HepG2 (cell line): Measurements from ENCODE around the gene CD44. TPM values are rescaled to one million over a fixed set of nuclear protein-coding genes. Genes with fewer than 3 reads are reported as not detected.

Experiments
- FOXA1 ChIP-seq, 2 experiments: fragments of 450-650 bp in 1 of 2; sonication (generic) in 1 of 2; formaldehyde crosslinking in 1 of 2; IDR thresholded peaks; 2 replicates each; pipeline versions ENCODE4 v1.4.0 to v1.6.1; 2016 to 2020; ENCODE audit warnings: missing genetic modification reagents in 1 of 2
- IRF2 ChIP-seq: IDR thresholded peaks from 2 replicates; pipeline ENCODE4 v1.6.1; 2018; ENCODE audit warnings: missing genetic modification reagents, missing compliant biosample characterization
- NCOA2 ChIP-seq: sonication (generic); formaldehyde crosslinking; IDR thresholded peaks from 2 replicates; pipeline ENCODE4 v1.8.0; 2022; ENCODE audit warnings: inconsistent platforms
- PAXIP1 ChIP-seq: sonication (generic); formaldehyde crosslinking; conservative IDR thresholded peaks from 2 replicates; pipeline ENCODE4 v1.4.0; 2020; ENCODE audit warnings: mild to moderate bottlenecking, missing genetic modification reagents, moderate library complexity
- SALL1 ChIP-seq: sonication (generic); formaldehyde crosslinking; IDR thresholded peaks from 2 replicates; pipeline ENCODE4 v1.8.0; 2022; ENCODE audit warnings: mild to moderate bottlenecking, missing genetic modification reagents
- SUZ12 ChIP-seq: fragments of 150-350 bp; IDR thresholded peaks from 2 replicates; pipeline ENCODE4 v1.6.1; 2014; ENCODE audit warnings: low read depth, low read length
- ZNF10 ChIP-seq: sonication (generic); formaldehyde crosslinking; IDR thresholded peaks from 2 replicates; pipeline ENCODE4 v1.4.0; 2020; ENCODE audit warnings: mild to moderate bottlenecking, low read depth, missing genetic modification reagents, borderline replicate concordance
- ZNF256 ChIP-seq: sonication (generic); formaldehyde crosslinking; conservative IDR thresholded peaks from 2 replicates; pipeline ENCODE4 v1.4.0; 2020; ENCODE audit warnings: missing genetic modification reagents
- ZNF382 ChIP-seq: sonication (generic); formaldehyde crosslinking; IDR thresholded peaks from 2 replicates; pipeline ENCODE4 v1.5.0; 2020; ENCODE audit warnings: missing genetic modification reagents, mild to moderate bottlenecking, borderline replicate concordance
- ZNF484 ChIP-seq: sonication (generic); formaldehyde crosslinking; IDR thresholded peaks from 2 replicates; pipeline ENCODE4 v1.5.1; 2020; ENCODE audit warnings: mild to moderate bottlenecking, low read depth, missing genetic modification reagents, borderline replicate concordance
- ZSCAN22 ChIP-seq: sonication (generic); formaldehyde crosslinking; IDR thresholded peaks from 2 replicates; pipeline ENCODE4 v1.4.0; 2020; ENCODE audit warnings: mild to moderate bottlenecking, missing genetic modification reagents
- ZSCAN29 ChIP-seq: sonication (generic); formaldehyde crosslinking; conservative IDR thresholded peaks from 2 replicates; pipeline ENCODE4 v1.4.0; 2020; ENCODE audit warnings: mild to moderate bottlenecking, missing genetic modification reagents
- polyA plus RNA-seq, 8 experiments: library from polyadenylated mRNA; depleted of rRNA in 3 of 8; stranded (reverse) in 7 of 8; unstranded in 1 of 8; fragments of >200 nt; fragmentation: Illumina TruSeq in 4 of 8; extraction: Trizol in 4 of 8; gene quantifications; 2 replicates each; pipeline versions ENCODE4 v1.2.1 to v1.2.3, GENCODE V29; 2011 to 2016; ENCODE audit warnings: low read depth in 4 of 8, missing spikeins in 1 of 8, mixed read lengths in 1 of 8; ENCODE audit not compliant: insufficient read depth in 1 of 8
- total RNA-seq, 5 experiments: library from RNA; depleted of rRNA; stranded (reverse); fragments of >200 nt; fragmentation: Illumina TruSeq; extraction: Trizol; gene quantifications; 2 replicates each; pipeline ENCODE4 v1.2.3, GENCODE V29; 2016; ENCODE audit warnings: low read depth in 1 of 5
- TF ChIP-seq, protein P1 (sequence below): sonication (generic); formaldehyde crosslinking; IDR thresholded peaks from 2 replicates; pipeline ENCODE4 v1.8.0; 2022; ENCODE audit warnings: missing genetic modification reagents, mild to moderate bottlenecking, borderline replicate concordance
- TF ChIP-seq, protein P2 (sequence below): sonication (generic); formaldehyde crosslinking; IDR thresholded peaks from one replicate; pipeline ENCODE4 v1.5.1; 2020; ENCODE audit warnings: mild to moderate bottlenecking, missing genetic modification reagents; ENCODE audit errors: not compliant biosample characterization
- TF ChIP-seq, protein P3 (sequence below): IDR thresholded peaks from 2 replicates; pipeline ENCODE4 v1.6.1; 2018; ENCODE audit warnings: missing genetic modification reagents

Gene CD44
- total and polyA plus RNA-seq, 2 of the 13 experiments (the other 11 are each of a cell fraction or from before 2014, with no cell fraction given): 0.02 to 0.11 TPM

- TF ChIP-seq PAXIP1 (CRISPR knock-in tag) (peak; percentile 66), ZSCAN22 (CRISPR knock-in tag) (no peak), ZNF10 (CRISPR knock-in tag) (no peak), ZNF256 (CRISPR knock-in tag) (no peak), FOXA1 (IDR thresholded peaks at IDR 0.05) (no peak), FOXA1 (CRISPR knock-in tag; IDR thresholded peaks at IDR 0.05) (peak; percentile 39), ZNF382 (CRISPR knock-in tag) (no peak), IRF2 (no peak), SALL1 (CRISPR knock-in tag) (peak; percentile 53), ZSCAN29 (CRISPR knock-in tag) (no peak), NCOA2 (CRISPR knock-in tag) (peak; percentile 54; the same call in 1 of the 2 replicates), ZNF484 (CRISPR knock-in tag) (no peak), SUZ12 (no peak)
- TF ChIP-seq, protein P1, sequence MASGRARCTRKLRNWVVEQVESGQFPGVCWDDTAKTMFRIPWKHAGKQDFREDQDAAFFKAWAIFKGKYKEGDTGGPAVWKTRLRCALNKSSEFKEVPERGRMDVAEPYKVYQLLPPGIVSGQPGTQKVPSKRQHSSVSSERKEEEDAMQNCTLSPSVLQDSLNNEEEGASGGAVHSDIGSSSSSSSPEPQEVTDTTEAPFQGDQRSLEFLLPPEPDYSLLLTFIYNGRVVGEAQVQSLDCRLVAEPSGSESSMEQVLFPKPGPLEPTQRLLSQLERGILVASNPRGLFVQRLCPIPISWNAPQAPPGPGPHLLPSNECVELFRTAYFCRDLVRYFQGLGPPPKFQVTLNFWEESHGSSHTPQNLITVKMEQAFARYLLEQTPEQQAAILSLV (CRISPR knock-in tag): no peak
- TF ChIP-seq, protein P2, sequence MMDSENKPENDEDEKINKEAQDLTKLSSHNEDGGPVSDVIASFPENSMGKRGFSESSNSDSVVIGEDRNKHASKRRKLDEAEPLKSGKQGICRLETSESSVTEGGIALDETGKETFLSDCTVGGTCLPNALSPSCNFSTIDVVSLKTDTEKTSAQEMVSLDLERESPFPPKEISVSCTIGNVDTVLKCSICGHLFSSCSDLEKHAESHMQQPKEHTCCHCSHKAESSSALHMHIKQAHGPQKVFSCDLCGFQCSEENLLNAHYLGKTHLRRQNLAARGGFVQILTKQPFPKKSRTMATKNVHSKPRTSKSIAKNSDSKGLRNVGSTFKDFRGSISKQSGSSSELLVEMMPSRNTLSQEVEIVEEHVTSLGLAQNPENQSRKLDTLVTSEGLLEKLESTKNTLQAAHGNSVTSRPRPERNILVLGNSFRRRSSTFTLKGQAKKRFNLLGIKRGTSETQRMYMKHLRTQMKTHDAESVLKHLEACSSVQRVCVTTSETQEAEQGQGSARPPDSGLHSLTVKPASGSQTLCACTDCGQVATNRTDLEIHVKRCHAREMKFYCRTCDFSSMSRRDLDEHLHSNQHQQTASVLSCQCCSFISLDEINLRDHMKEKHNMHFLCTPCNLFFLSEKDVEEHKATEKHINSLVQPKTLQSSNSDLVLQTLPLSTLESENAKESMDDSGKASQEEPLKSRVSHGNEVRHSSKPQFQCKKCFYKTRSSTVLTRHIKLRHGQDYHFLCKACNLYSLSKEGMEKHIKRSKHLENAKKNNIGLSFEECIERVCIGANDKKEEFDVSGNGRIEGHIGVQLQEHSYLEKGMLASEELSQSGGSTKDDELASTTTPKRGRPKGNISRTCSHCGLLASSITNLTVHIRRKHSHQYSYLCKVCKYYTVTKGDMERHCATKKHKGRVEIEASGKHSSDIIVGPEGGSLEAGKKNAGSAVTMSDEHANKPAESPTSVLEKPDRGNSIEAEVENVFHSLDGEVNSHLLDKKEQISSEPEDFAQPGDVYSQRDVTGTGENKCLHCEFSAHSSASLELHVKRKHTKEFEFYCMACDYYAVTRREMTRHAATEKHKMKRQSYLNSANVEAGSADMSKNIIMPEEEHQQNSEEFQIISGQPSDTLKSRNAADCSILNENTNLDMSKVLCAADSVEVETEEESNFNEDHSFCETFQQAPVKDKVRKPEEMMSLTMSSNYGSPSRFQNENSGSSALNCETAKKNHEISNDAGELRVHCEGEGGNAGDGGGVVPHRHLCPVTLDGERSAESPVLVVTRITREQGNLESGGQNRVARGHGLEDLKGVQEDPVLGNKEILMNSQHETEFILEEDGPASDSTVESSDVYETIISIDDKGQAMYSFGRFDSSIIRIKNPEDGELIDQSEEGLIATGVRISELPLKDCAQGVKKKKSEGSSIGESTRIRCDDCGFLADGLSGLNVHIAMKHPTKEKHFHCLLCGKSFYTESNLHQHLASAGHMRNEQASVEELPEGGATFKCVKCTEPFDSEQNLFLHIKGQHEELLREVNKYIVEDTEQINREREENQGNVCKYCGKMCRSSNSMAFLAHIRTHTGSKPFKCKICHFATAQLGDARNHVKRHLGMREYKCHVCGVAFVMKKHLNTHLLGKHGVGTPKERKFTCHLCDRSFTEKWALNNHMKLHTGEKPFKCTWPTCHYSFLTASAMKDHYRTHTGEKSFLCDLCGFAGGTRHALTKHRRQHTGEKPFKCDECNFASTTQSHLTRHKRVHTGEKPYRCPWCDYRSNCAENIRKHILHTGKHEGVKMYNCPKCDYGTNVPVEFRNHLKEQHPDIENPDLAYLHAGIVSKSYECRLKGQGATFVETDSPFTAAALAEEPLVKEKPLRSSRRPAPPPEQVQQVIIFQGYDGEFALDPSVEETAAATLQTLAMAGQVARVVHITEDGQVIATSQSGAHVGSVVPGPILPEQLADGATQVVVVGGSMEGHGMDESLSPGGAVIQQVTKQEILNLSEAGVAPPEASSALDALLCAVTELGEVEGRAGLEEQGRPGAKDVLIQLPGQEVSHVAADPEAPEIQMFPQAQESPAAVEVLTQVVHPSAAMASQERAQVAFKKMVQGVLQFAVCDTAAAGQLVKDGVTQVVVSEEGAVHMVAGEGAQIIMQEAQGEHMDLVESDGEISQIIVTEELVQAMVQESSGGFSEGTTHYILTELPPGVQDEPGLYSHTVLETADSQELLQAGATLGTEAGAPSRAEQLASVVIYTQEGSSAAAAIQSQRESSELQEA (CRISPR knock-in tag): no peak
- TF ChIP-seq, protein P3, sequence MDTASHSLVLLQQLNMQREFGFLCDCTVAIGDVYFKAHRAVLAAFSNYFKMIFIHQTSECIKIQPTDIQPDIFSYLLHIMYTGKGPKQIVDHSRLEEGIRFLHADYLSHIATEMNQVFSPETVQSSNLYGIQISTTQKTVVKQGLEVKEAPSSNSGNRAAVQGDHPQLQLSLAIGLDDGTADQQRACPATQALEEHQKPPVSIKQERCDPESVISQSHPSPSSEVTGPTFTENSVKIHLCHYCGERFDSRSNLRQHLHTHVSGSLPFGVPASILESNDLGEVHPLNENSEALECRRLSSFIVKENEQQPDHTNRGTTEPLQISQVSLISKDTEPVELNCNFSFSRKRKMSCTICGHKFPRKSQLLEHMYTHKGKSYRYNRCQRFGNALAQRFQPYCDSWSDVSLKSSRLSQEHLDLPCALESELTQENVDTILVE (CRISPR knock-in tag): no peak
Measured at GRCh38 chr11:35216962-35217678, 78.1 kb downstream of the CD44 start (continued).
